ENCODE results near the gene RNU1-1.
"Not testable (repeated sequence)": the region's sequence is repeated elsewhere in the genome, so short reads cannot be mapped to it uniquely, and the experiment has no call there.

Gene RNU1-1

GRCh38 chr1:16514107-16515055, at the start of gene RNU1-1:
RNU1-1 (minus strand) TSS chr1:16514285.
- DNase-seq, result peak; percentile 17

GRCh38 chr1:16561035-16561434, 47.0 kb upstream of the RNU1-1 start:
- DNase-seq, result not testable (repeated sequence)

- DNase-seq, result not testable (repeated sequence)
Observed at GRCh38 chr1:16560498-16560897, 46.4 kb upstream of the RNU1-1 start.

- DNase-seq, result not testable (repeated sequence)
Observed at GRCh38 chr1:16559688-16560087, 45.6 kb upstream of the RNU1-1 start.

GRCh38 chr1:16557034-16557433, 42.9 kb upstream of the RNU1-1 start:
- not testable (repeated sequence) for DNase-seq

- DNase-seq, result not testable (repeated sequence)
Observed at GRCh38 chr1:16553244-16553643, 39.2 kb upstream of the RNU1-1 start.

GRCh38 chr1:16550212-16550918, 36.3 kb upstream of the RNU1-1 start:
- not testable (repeated sequence) for DNase-seq

GRCh38 chr1:16549545-16549944, 35.5 kb upstream of the RNU1-1 start:
- not testable (repeated sequence) for DNase-seq

GRCh38 chr1:16547502-16548241, 33.6 kb upstream of the RNU1-1 start:
- not testable (repeated sequence) for DNase-seq

GRCh38 chr1:16545682-16546095, 31.6 kb upstream of the RNU1-1 start:
- DNase-seq, result not testable (repeated sequence)

GRCh38 chr1:16540421-16540893, 26.4 kb upstream of the RNU1-1 start:
- DNase-seq, result not testable (repeated sequence)

- DNase-seq, result not testable (repeated sequence)
Observed at GRCh38 chr1:16537528-16537927, 23.4 kb upstream of the RNU1-1 start.

- not testable (repeated sequence) for DNase-seq
Observed at GRCh38 chr1:16536796-16537195, 22.7 kb upstream of the RNU1-1 start.

- DNase-seq, result not testable (repeated sequence)
Observed at GRCh38 chr1:16535898-16536297, 21.8 kb upstream of the RNU1-1 start.

- not testable (repeated sequence) for DNase-seq
Observed at GRCh38 chr1:16535487-16535886, 21.4 kb upstream of the RNU1-1 start.

GRCh38 chr1:16534829-16535456, 20.9 kb upstream of the RNU1-1 start:
- not testable (repeated sequence) for DNase-seq

- not testable (repeated sequence) for DNase-seq
Observed at GRCh38 chr1:16534239-16534828, 20.2 kb upstream of the RNU1-1 start.

- not testable (repeated sequence) for DNase-seq
Observed at GRCh38 chr1:16532235-16532991, 18.3 kb upstream of the RNU1-1 start.

- not testable (repeated sequence) for DNase-seq
Observed at GRCh38 chr1:16528338-16528737, 14.3 kb upstream of the RNU1-1 start.

- DNase-seq, result not testable (repeated sequence)
Observed at GRCh38 chr1:16525769-16526168, 11.7 kb upstream of the RNU1-1 start.

GRCh38 chr1:16521679-16522078, 7.6 kb upstream of the RNU1-1 start:
- not testable (repeated sequence) for DNase-seq

All from NCI-H524 treated with DMSO at 0.1 percent for 48 hours (cell line).